ENCODE results near the gene COL26A1. TPM values are rescaled to one million over a fixed set of nuclear protein-coding genes. Genes with fewer than 3 reads are reported as not detected.
A peak's percentile ranks its signal among the peaks of the same experiment; 100 is the strongest.

The COL26A1 gene
- total RNA-seq, 2 donors from 2014 or later, result 3.8 to 10.3 TPM

GRCh38 chr7:101517304-101517703 is 154.6 kb downstream of the COL26A1 start:
- H3K4me1 ChIP-seq (replicated peaks), result peaks cover 4% of the 10 kb centered on the region
- intact Hi-C loops (cut with DNase I), result no loop called here
- no peak overlapping the region for H3K4me3 ChIP-seq
- H3K9me3 ChIP-seq, result no peaks in the 10 kb centered on the region
- no peak for DNase-seq (ENCODE audit: low spot score)
- H3K27ac ChIP-seq, result no peak overlapping the region
- TF ChIP-seq POLR2AphosphoS5 (IDR thresholded peaks at IDR 0.05) (no peak), CTCF (IDR thresholded peaks at IDR 0.05) (no peak), POLR2A (IDR thresholded peaks at IDR 0.05) (no peak)
- 92% methylated on average over 10 of the region's 10 CpGs for WGBS
- H3K36me3 ChIP-seq, result no peaks in the 10 kb centered on the region
- no peaks in the 10 kb centered on the region for H3K27me3 ChIP-seq (replicated peaks; ENCODE audit: insufficient read depth)

GRCh38 chr7:101518336-101518735 is 155.7 kb downstream of the COL26A1 start:
- Histone ChIP-seq H3K27me3 (replicated peaks; ENCODE audit: insufficient read depth) (no peaks in the 10 kb centered on the region), H3K4me1 (replicated peaks) (peaks cover 4% of the 10 kb centered on the region), H3K27ac (no peak overlapping the region), H3K4me3 (no peak overlapping the region), H3K36me3 (no peaks in the 10 kb centered on the region), H3K9me3 (no peaks in the 10 kb centered on the region)
- TF ChIP-seq POLR2A (IDR thresholded peaks at IDR 0.05), result no peak
- TF ChIP-seq POLR2AphosphoS5 (IDR thresholded peaks at IDR 0.05), result peak; percentile 11
- TF ChIP-seq CTCF (IDR thresholded peaks at IDR 0.05), result no peak
- WGBS, result 16% methylated on average over 9 of the region's 9 CpGs
- DNase-seq (ENCODE audit: low spot score), result peak; percentile 14
- intact Hi-C loops (cut with DNase I), result no loop called here

- H3K36me3 ChIP-seq, result no peaks in the 10 kb centered on the region
- no peak overlapping the region for H3K4me3 ChIP-seq
- DNase-seq (ENCODE audit: low spot score), result no peak
- TF ChIP-seq POLR2A (IDR thresholded peaks at IDR 0.05), result no peak
- no peak for TF ChIP-seq POLR2AphosphoS5 (IDR thresholded peaks at IDR 0.05)
- TF ChIP-seq CTCF (IDR thresholded peaks at IDR 0.05), result no peak
- WGBS, result 67% methylated on average over 11 of the region's 12 CpGs
- no peak overlapping the region for H3K27ac ChIP-seq
- H3K27me3 ChIP-seq (replicated peaks; ENCODE audit: insufficient read depth), result no peaks in the 10 kb centered on the region
- H3K4me1 ChIP-seq (replicated peaks), result peaks cover 4% of the 10 kb centered on the region
- intact Hi-C loops (cut with DNase I), result no loop called here
- no peaks in the 10 kb centered on the region for H3K9me3 ChIP-seq
These were observed 156.8 kb downstream of the COL26A1 start for GRCh38 chr7:101519324-101520023.

GRCh38 chr7:101521430-101521925 is 158.8 kb downstream of the COL26A1 start:
- no peaks in the 10 kb centered on the region for H3K9me3 ChIP-seq
- H3K27ac ChIP-seq, result no peak overlapping the region
- no peaks in the 10 kb centered on the region for H3K27me3 ChIP-seq (replicated peaks; ENCODE audit: insufficient read depth)
- peaks cover 4% of the 10 kb centered on the region for H3K4me1 ChIP-seq (replicated peaks)
- TF ChIP-seq CTCF (IDR thresholded peaks at IDR 0.05), result no peak
- TF ChIP-seq POLR2A (IDR thresholded peaks at IDR 0.05), result no peak
- TF ChIP-seq POLR2AphosphoS5 (IDR thresholded peaks at IDR 0.05), result no peak
- intact Hi-C loops (cut with DNase I), result no loop called here
- no peaks in the 10 kb centered on the region for H3K36me3 ChIP-seq
- DNase-seq (ENCODE audit: low spot score), result no peak
- WGBS, result 87% methylated on average over 5 of the region's 5 CpGs
- no peak overlapping the region for H3K4me3 ChIP-seq

GRCh38 chr7:101522021-101522420 is 159.3 kb downstream of the COL26A1 start:
- Histone ChIP-seq H3K27ac (no peak overlapping the region), H3K27me3 (replicated peaks; ENCODE audit: insufficient read depth) (no peaks in the 10 kb centered on the region), H3K36me3 (no peaks in the 10 kb centered on the region), H3K9me3 (no peaks in the 10 kb centered on the region), H3K4me3 (no peak overlapping the region), H3K4me1 (replicated peaks) (peaks cover 4% of the 10 kb centered on the region)
- intact Hi-C loops (cut with DNase I), result no loop called here
- TF ChIP-seq POLR2A (IDR thresholded peaks at IDR 0.05), result no peak
- TF ChIP-seq POLR2AphosphoS5 (IDR thresholded peaks at IDR 0.05), result no peak
- TF ChIP-seq CTCF (IDR thresholded peaks at IDR 0.05), result no peak
- DNase-seq (ENCODE audit: low spot score), result no peak
- 84% methylated on average over 5 of the region's 5 CpGs for WGBS
